ENCODE measurements around the gene MICA. TPM values are rescaled to one million over a fixed set of nuclear protein-coding genes. Genes with fewer than 3 reads are reported as not detected.

MICA gene
- total and polyA plus RNA-seq, 9 of the 15 experiments (the other 6 are each of a cell fraction or from before 2014, with no cell fraction given): 11.8 to 24.6 (median 16.7) TPM

DNA sequence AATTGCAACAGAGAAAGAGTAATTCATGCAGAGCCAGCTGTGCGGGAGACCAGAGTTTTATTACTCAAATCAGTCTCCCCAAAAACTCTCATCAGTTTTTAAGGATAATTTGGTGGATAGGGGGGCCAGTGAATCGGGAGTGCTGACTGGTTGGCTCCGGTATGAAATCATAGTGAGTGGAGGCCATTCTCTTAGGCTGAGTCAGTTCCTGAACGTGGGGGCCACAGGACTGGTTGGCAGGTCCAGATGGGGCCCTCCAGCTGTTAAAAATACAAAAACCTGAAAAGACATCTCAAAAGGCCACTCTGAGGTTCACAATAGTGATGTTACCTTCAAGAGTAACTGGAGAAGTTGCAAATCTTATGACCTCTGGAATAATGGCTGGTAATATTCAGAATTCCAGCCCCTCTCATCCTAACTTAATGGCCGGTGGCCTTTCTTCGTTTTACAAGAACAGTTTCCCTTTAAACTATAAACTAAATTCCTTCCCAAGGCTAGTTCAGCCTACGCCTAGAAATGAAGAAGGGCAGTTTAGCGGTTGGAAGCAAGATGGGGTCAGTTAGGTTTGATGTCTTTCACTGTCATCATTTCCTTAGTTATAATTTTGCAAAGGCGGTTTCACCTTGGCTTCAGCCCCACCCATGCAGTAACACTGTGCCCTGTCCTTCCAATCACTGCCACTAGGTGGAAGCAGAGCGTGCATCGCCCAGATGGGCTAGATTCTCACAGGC lies 6.8 kb upstream of the MICA start (continued):
- peak; percentile 18; the same call in 1 of the 2 replicates for TF ChIP-seq EP300 (IDR thresholded peaks at IDR 0.05; ENCODE audit: low read length)
- 0 out of 2 replicates have a peak, but pooled peaks have one; percentile 51 for TF ChIP-seq ESRRA (IDR thresholded peaks at IDR 0.05; ENCODE audit: borderline replicate concordance, low read depth)
- peak; percentile 36 for TF ChIP-seq ETV1 (tag; conservative IDR thresholded peaks at IDR 0.05; ENCODE audit: low read depth)
- TF ChIP-seq, protein P1, sequence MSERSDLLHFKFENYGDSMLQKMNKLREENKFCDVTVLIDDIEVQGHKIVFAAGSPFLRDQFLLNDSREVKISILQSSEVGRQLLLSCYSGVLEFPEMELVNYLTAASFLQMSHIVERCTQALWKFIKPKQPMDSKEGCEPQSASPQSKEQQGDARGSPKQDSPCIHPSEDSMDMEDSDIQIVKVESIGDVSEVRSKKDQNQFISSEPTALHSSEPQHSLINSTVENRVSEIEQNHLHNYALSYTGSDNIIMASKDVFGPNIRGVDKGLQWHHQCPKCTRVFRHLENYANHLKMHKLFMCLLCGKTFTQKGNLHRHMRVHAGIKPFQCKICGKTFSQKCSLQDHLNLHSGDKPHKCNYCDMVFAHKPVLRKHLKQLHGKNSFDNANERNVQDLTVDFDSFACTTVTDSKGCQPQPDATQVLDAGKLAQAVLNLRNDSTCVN (CRISPR knock-in tag; IDR thresholded peaks at IDR 0.05): no peak
- TF ChIP-seq, protein P2, sequence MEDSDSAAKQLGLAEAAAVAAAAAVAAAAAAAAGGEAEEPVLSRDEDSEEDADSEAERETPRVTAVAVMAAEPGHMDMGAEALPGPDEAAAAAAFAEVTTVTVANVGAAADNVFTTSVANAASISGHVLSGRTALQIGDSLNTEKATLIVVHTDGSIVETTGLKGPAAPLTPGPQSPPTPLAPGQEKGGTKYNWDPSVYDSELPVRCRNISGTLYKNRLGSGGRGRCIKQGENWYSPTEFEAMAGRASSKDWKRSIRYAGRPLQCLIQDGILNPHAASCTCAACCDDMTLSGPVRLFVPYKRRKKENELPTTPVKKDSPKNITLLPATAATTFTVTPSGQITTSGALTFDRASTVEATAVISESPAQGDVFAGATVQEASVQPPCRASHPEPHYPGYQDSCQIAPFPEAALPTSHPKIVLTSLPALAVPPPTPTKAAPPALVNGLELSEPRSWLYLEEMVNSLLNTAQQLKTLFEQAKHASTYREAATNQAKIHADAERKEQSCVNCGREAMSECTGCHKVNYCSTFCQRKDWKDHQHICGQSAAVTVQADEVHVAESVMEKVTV (CRISPR knock-in tag; IDR thresholded peaks at IDR 0.05): peak; percentile 4; the same call in 1 of the 2 replicates
- no peak for TF ChIP-seq TBP (optimal IDR thresholded peaks at IDR 0.05; ENCODE audit: low read depth, low read length)
- TF ChIP-seq TARDBP (IDR thresholded peaks at IDR 0.05): no peak
- TF ChIP-seq SMC3 (conservative IDR thresholded peaks at IDR 0.05; ENCODE audit: insufficient read depth, low read depth, low read length): peak; percentile 61; the same call in 1 of the 2 replicates
- TF ChIP-seq KLF16 (IDR thresholded peaks at IDR 0.05): 0 out of 2 replicates have a peak, but pooled peaks have one; percentile 34
- TF ChIP-seq, protein P3, sequence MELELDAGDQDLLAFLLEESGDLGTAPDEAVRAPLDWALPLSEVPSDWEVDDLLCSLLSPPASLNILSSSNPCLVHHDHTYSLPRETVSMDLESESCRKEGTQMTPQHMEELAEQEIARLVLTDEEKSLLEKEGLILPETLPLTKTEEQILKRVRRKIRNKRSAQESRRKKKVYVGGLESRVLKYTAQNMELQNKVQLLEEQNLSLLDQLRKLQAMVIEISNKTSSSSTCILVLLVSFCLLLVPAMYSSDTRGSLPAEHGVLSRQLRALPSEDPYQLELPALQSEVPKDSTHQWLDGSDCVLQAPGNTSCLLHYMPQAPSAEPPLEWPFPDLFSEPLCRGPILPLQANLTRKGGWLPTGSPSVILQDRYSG (tag; conservative IDR thresholded peaks at IDR 0.05; ENCODE audit: low read depth): 0 out of 2 replicates have a peak, but pooled peaks have one; percentile 46
- 0 out of 2 replicates have a peak, but pooled peaks have one; percentile 13 for TF ChIP-seq ELF1 (tag; IDR thresholded peaks at IDR 0.05)
- TF ChIP-seq MYC (IDR thresholded peaks at IDR 0.05; ENCODE audit: low read depth, low read length): 0 out of 2 replicates have a peak, but pooled peaks have one; percentile 35
- TF ChIP-seq MYC (CRISPR knock-in tag; IDR thresholded peaks at IDR 0.05; ENCODE audit: borderline replicate concordance, low read depth): no peak
- peak; percentile 88 for TF ChIP-seq ZNF584 (CRISPR knock-in tag; IDR thresholded peaks at IDR 0.05; ENCODE audit: low read depth)
- no peak for TF ChIP-seq JUND (IDR thresholded peaks at IDR 0.05; ENCODE audit: borderline replicate concordance, low read depth, low read length)
- peak; percentile 27; the same call in 1 of the 3 replicates for TF ChIP-seq JUND (tag; IDR thresholded peaks at IDR 0.05; ENCODE audit: borderline replicate concordance, low read depth, low read length)
- peak; percentile 87; the same call in 1 of the 2 replicates for TF ChIP-seq KLF6 (CRISPR knock-in tag; IDR thresholded peaks at IDR 0.05; ENCODE audit: borderline replicate concordance)
- peak; percentile 35; the same call in 1 of the 2 replicates for TF ChIP-seq JUN (IDR thresholded peaks at IDR 0.05; ENCODE audit: borderline replicate concordance, low read depth, low read length)
- no peak for TF ChIP-seq JUN (CRISPR knock-in tag; IDR thresholded peaks at IDR 0.05; ENCODE audit: borderline replicate concordance)
- peak; percentile 54; the same call in 1 of the 2 replicates for TF ChIP-seq ZKSCAN8 (CRISPR knock-in tag; IDR thresholded peaks at IDR 0.05)
- peak; percentile 82 for TF ChIP-seq CXXC5 (CRISPR knock-in tag; IDR thresholded peaks at IDR 0.05)
